SHP77 treated with DMSO at 0.1 percent for 48 hours (cell line): ENCODE measurements around the gene TMCO4.

Experiments
- DNase-seq: peaks from one replicate; lab custom pipeline; 2025; lab: John Stamatoyannopoulos, UW

Gene TMCO4

DNA sequence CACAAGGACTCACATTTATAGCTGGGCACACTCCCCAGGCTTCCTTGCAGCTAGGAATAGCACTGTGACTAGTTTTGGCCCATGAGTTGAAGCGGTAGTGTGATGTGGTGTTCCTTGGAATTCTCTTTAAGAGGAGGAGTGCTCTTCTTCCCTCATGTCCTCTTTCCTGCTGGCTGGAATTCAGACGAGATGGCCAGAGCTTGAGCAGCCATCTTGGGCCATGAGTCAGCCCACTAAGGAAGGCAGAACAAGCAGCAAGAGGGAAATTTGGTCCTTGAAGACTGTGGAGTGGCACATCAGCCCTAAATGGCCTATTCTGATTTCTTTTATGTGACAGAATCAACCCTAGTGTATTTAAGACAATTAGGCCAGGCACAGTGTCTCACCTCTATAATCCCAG is 115.0 kb downstream of the TMCO4 start:
- DNase-seq, result no peak

DNA sequence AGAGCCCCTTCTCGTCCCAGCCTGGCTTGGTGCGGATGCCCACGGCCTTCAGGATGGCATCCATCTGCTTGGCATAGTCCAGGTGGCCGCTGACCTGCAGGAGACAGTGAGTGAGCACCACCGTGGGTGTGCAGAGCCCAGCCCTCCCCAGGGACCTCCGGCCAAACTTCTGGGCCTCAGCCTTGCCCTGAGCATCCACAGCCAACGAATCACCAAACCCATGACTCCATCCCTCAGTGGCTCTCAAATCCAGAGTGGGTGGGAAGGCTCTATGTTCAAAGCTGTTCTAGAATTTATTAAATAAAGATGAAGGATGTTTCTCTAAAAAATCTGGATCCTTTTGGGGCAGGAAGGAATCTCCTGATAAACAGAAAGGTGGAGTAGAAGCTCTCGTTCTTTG is 116.4 kb downstream of the TMCO4 start:
- DNase-seq, result no peak

GRCh38 chr1:19682901-19683300 is 116.8 kb downstream of the TMCO4 start:
- no peak for DNase-seq

GRCh38 chr1:19682257-19682656 is 117.5 kb downstream of the TMCO4 start:
- no peak for DNase-seq

DNA sequence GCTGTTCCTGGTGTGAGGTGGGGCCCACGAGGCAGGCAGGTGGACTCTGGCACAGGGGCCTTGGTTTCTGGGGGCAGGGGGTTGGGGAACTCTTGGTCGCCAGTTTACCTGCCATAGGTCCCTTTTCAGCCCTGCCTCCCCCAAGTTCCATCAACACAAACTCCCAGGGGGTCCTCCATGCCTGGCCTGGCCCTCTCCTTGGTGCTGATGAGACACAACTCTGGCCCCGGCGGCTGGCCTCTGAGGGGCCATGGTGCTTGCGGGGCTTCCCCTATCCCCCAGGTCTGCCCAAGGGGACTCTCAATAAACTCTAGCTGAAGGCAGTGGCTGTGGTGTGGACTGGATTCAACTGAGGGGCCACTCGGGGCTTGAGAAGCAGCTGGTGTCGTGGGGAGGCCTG is 119.1 kb downstream of the TMCO4 start:
- no peak for DNase-seq

GRCh38 chr1:19679691-19680090 is 120.0 kb downstream of the TMCO4 start:
- DNase-seq, result no peak

DNA sequence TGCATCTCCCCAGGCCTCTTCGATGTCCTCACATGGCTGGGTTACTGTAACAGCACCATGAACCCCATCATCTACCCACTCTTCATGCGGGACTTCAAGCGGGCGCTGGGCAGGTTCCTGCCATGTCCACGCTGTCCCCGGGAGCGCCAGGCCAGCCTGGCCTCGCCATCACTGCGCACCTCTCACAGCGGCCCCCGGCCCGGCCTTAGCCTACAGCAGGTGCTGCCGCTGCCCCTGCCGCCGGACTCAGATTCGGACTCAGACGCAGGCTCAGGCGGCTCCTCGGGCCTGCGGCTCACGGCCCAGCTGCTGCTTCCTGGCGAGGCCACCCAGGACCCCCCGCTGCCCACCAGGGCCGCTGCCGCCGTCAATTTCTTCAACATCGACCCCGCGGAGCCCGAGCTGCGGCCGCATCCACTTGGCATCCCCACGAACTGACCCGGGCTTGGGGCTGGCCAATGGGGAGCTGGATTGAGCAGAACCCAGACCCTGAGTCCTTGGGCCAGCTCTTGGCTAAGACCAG is 120.7 kb downstream of the TMCO4 start:
- DNase-seq, result no peak

DNA sequence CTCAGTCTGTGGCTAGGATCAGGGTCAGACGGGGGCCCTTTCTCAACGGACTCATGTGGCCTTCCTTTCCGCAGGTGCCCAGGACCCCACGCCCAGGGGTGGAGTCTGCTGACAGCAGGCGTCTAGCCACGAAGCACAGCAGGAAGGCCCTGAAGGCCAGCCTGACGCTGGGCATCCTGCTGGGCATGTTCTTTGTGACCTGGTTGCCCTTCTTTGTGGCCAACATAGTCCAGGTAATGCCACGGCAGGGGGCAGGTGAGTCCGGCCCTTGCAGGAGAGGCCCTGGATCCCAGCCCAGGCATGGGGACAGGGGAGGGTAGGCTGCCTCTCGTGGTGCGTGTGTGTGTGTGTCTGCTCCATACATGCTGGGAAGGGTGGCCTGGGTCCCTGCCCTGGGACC is 121.2 kb downstream of the TMCO4 start:
- no peak for DNase-seq

- no peak for DNase-seq
Observed at GRCh38 chr1:19676438-19676922, 123.2 kb downstream of the TMCO4 start.

GRCh38 chr1:19675797-19676196 is 123.9 kb downstream of the TMCO4 start:
- DNase-seq, result no peak

GRCh38 chr1:19672237-19672636 is 127.5 kb downstream of the TMCO4 start:
- no peak for DNase-seq

DNA sequence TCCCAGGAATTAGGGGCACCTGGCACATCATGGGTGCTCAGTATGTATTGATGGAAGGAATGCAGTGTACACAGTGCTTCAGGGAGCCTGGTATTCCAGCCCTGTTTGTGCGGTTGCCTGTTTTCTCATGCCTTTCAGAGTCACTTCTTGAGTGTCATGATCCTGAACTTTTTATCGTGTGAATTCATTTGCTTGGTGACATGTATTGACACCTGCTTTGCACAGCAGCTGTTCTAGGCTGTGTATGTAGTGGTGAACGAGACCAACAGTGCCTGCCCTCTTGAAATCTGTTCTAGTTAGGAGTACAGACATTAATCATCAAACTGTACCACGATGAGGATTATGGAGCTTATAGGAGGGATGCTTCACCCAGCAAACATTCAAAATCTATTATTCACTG is 128.9 kb downstream of the TMCO4 start:
- no peak for DNase-seq

DNA sequence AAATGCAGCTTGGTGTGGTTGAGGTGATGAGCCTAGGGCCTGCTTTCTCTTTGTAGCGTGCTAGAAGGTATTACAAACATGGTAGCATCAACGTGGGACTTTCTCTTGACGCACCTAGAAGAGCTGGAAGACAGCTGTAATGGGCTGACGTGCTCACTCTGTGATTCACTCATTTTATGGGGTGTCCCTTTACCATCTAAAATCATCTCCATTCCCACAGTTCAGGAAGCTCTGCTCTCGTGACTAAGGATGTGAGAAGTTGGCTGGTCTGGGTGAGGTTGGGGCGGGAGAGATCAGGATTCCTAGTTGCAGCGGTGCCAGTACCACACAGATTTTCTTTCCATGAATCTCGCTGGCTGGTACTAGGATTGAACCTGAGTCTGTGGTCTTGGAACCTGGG is 130.8 kb downstream of the TMCO4 start:
- DNase-seq, result no peak

DNA sequence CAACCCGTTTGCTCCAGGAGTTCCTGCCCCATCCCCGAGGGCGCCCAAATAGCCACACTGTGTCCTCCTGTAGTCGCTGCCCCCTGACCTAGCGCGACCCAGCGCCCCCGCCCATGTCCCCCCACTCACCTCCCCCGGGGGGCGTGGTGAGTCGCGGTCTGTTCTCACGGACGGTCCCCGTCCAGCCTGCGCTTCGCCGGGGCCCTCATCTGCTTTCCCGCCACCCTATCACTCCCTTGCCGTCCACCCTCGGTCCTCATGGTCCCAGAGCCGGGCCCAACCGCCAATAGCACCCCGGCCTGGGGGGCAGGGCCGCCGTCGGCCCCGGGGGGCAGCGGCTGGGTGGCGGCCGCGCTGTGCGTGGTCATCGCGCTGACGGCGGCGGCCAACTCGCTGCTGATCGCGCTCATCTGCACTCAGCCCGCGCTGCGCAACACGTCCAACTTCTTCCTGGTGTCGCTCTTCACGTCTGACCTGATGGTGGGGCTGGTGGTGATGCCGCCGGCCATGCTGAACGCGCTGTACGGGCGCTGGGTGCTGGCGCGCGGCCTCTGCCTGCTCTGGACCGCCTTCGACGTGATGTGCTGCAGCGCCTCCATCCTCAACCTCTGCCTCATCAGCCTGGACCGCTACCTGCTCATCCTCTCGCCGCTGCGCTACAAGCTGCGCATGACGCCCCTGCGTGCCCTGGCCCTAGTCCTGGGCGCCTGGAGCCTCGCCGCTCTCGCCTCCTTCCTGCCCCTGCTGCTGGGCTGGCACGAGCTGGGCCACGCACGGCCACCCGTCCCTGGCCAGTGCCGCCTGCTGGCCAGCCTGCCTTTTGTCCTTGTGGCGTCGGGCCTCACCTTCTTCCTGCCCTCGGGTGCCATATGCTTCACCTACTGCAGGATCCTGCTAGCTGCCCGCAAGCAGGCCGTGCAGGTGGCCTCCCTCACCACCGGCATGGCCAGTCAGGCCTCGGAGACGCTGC is 133.9 kb downstream of the TMCO4 start:
- no peak for DNase-seq

GRCh38 chr1:19665186-19665495 is 134.6 kb downstream of the TMCO4 start:
- DNase-seq, result no peak

GRCh38 chr1:19664453-19665185 is 135.1 kb downstream of the TMCO4 start, which contains the start of gene HTR6:
Gene HTR6, plus strand, starts transcription at chr1:19664875. Its CDS starts 879 bp downstream, at chr1:19665754.
- DNase-seq, result no peak

- DNase-seq, result no peak
Observed at GRCh38 chr1:19662313-19662712, 137.4 kb downstream of the TMCO4 start.

- DNase-seq, result no peak
Observed at GRCh38 chr1:19661721-19662228, 137.9 kb downstream of the TMCO4 start.

DNA sequence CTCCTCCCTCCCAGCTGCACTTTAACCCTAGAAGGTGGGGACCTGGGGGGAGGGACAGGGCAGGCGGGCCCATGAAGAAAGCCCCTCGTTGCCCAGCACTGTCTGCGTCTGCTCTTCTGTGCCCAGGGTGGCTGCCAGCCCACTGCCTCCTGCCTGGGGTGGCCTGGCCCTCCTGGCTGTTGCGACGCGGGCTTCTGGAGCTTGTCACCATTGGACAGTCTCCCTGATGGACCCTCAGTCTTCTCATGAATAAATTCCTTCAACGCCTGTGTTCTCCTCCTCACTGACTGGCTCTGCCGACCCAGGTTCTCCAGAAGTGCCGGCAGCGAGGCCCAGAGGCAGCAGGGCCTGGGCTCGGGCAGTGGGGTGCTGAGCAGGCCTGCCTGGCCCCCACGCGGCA is 141.5 kb downstream of the TMCO4 start:
- no peak for DNase-seq

DNA sequence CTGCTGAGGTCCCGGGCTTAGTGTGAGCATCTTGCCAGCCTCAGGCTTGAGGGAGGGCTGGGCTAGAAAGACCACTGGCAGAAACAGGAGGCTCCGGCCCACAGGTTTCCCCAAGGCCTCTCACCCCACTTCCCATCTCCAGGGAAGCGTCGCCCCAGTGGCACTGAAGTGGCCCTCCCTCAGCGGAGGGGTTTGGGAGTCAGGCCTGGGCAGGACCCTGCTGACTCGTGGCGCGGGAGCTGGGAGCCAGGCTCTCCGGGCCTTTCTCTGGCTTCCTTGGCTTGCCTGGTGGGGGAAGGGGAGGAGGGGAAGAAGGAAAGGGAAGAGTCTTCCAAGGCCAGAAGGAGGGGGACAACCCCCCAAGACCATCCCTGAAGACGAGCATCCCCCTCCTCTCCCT is 142.2 kb downstream of the TMCO4 start:
- DNase-seq, result no peak

DNA sequence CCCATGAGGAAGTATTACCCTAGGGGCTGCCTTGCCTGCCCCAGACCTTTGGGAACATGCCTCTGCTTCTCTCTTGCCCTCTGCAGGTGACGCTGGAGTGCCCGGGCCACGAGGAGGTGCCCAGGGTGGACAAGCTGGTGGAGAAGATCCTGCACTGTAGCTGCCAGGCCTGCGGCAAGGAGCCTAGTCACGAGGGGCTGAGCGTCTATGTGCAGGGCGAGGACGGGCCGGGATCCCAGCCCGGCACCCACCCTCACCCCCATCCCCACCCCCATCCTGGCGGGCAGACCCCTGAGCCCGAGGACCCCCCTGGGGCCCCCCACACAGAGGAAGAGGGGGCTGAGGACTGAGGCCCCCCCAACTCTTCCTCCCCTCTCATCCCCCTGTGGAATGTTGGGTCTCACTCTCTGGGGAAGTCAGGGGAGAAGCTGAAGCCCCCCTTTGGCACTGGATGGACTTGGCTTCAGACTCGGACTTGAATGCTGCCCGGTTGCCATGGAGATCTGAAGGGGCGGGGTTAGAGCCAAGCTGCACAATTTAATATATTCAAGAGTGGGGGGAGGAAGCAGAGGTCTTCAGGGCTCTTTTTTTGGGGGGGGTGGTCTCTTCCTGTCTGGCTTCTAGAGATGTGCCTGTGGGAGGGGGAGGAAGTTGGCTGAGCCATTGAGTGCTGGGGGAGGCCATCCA is 142.8 kb downstream of the TMCO4 start:
- DNase-seq, result no peak

GRCh38 chr1:19656134-19656779 is 143.5 kb downstream of the TMCO4 start:
- DNase-seq, result no peak
